Body of pancreas (tissue), 4 donors: ENCODE measurements around the gene C1orf53. TPM values are rescaled to one million over a fixed set of nuclear protein-coding genes. Genes with fewer than 3 reads are reported as not detected.

Experiments used
- ATAC-seq: fragments of 150-250 bp; one replicate; pipeline ENCODE4 v1.9.1; 2016
- DNase-seq, 4 donors: peaks; one replicate each; pipeline ENCODE4 v3.0.0-alpha.2; 2019
- H3K27ac ChIP-seq, 4 donors: fragments of 200-600 bp; sonication (generic); 1 replicate in 3 of 4; 2 replicates in 1 of 4; pipeline versions ENCODE4 v1.5.1 to v1.6.1; 2016 to 2019; ENCODE audit warnings: mild to moderate bottlenecking in 1 of 4, mixed read lengths in 1 of 4, moderate library complexity in 1 of 4
- H3K27me3 ChIP-seq, 2 donors: fragments of 200-600 bp; sonication (generic); one replicate each; pipeline ENCODE4 v1.6.0; 2016; ENCODE audit warnings: mild to moderate bottlenecking in 1 of 2
- H3K36me3 ChIP-seq, 2 donors: fragments of 200-600 bp; sonication (generic); replicated peaks in 1 of 2; 2 replicates each; pipeline ENCODE4 v1.5.1; 2016; ENCODE audit warnings: low read depth in 2 of 2; ENCODE audit not compliant: insufficient read depth in 1 of 2
- H3K4me1 ChIP-seq: fragments of 200-600 bp; sonication (generic); one replicate; pipeline ENCODE4 v1.6.0; 2016
- H3K4me3 ChIP-seq, 2 donors: fragments of 200-600 bp; sonication (generic); 1 replicate in 1 of 2; 2 replicates in 1 of 2; pipeline ENCODE4 v1.5.1; 2016 to 2019
- H3K9me3 ChIP-seq, 3 donors: fragments of 200-600 bp; sonication (generic); 1 replicate in 2 of 3; 2 replicates in 1 of 3; pipeline ENCODE4 v1.5.1; 2016
- CTCF ChIP-seq, 7 experiments: fragments of 450-650 bp in 4 of 7; fragments of 200-600 bp in 3 of 7; sonication (generic) in 3 of 7; IDR thresholded peaks; one replicate each; pipeline ENCODE4 v1.5.1; 2016 to 2019; ENCODE audit warnings: antibody characterized with exemption in 7 of 7
- POLR2A ChIP-seq, 3 donors: fragments of 450-650 bp; IDR thresholded peaks; one replicate each; pipeline ENCODE4 v1.6.1; 2016; ENCODE audit warnings: antibody characterized with exemption in 3 of 3, mild to moderate bottlenecking in 2 of 3
- WGBS, 2 donors: methylation state at CpG; one replicate each; pipeline ENCODE4 v1.1.5; 2017; 5-methylcytosine and 5-hydroxymethylcytosine counted together
- intact Hi-C: fragments of 100-400 bp; cut with DNase I; formaldehyde crosslinking; loops from one replicate; pipeline ENCODE4 v1.15.1; 2023
- total RNA-seq, 2 donors: library from RNA; depleted of rRNA; stranded (reverse); fragments of >200 nt; gene quantifications; one replicate each; pipeline ENCODE4 v1.1.0, GENCODE V29; 2016

Gene C1orf53
- total RNA-seq, 2 donors from 2014 or later: 2.1 to 3.6 TPM

- DNase-seq (no peak), ATAC-seq (no peak)
- H3K36me3 ChIP-seq: no peaks in the 10 kb centered on the region
- no peaks in the 10 kb centered on the region for H3K9me3 ChIP-seq
- intact Hi-C loops: no loop called here
- no peak overlapping the region for H3K4me3 ChIP-seq
- 12 to 13% methylated on average over 19 of the region's 19 CpGs for WGBS, 2 donors
- peaks cover 0 to 58% of the 10 kb centered on the region in 2 donors for H3K27me3 ChIP-seq
- peaks cover 55% of the 10 kb centered on the region for H3K4me1 ChIP-seq
- no peak overlapping the region for H3K27ac ChIP-seq
- TF ChIP-seq POLR2A (IDR thresholded peaks at IDR 0.05): no peak
- no peak for TF ChIP-seq CTCF (IDR thresholded peaks at IDR 0.05)
Observed at GRCh38 chr1:197920414-197921117, 18.1 kb downstream of the C1orf53 start.

- DNase-seq (no peak), ATAC-seq (no peak)
- H3K4me3 ChIP-seq: no peak overlapping the region
- WGBS, 2 donors: 30 to 56% methylated on average over 23 to 27 of the region's 33 CpGs
- peaks cover 0 to 50% of the 10 kb centered on the region in 2 donors for H3K27me3 ChIP-seq
- peaks cover 46% of the 10 kb centered on the region for H3K4me1 ChIP-seq
- no peaks in the 10 kb centered on the region for H3K36me3 ChIP-seq
- no peak overlapping the region for H3K27ac ChIP-seq
- H3K9me3 ChIP-seq: no peaks in the 10 kb centered on the region
- intact Hi-C loops: no loop called here
- TF ChIP-seq CTCF (IDR thresholded peaks at IDR 0.05): no peak
- no peak for TF ChIP-seq POLR2A (IDR thresholded peaks at IDR 0.05)
Observed at GRCh38 chr1:197921235-197922069, 19.0 kb downstream of the C1orf53 start.

GRCh38 chr1:197922070-197922390 is 19.6 kb downstream of the C1orf53 start:
- 75 to 78% methylated on average over 2 of the region's 2 CpGs for WGBS, 2 donors
- H3K27ac ChIP-seq: no peak overlapping the region
- ATAC-seq (no peak), DNase-seq (no peak)
- TF ChIP-seq POLR2A (IDR thresholded peaks at IDR 0.05) (no peak), CTCF (IDR thresholded peaks at IDR 0.05) (no peak)
- peaks cover 0 to 44% of the 10 kb centered on the region in 2 donors for H3K27me3 ChIP-seq
- no peaks in the 10 kb centered on the region for H3K36me3 ChIP-seq
- no peak overlapping the region for H3K4me3 ChIP-seq
- H3K4me1 ChIP-seq: peaks cover 40% of the 10 kb centered on the region
- H3K9me3 ChIP-seq: no peaks in the 10 kb centered on the region
- intact Hi-C loops: no loop called here

GRCh38 chr1:197923038-197923437 is 20.6 kb downstream of the C1orf53 start:
- Histone ChIP-seq H3K4me1 (peaks cover 37% of the 10 kb centered on the region), H3K36me3 (no peaks in the 10 kb centered on the region), H3K27me3 (peaks cover 0 to 37% of the 10 kb centered on the region in 2 donors), H3K4me3 (no peak overlapping the region), H3K27ac (no peak overlapping the region), H3K9me3 (no peaks in the 10 kb centered on the region)
- ATAC-seq (no peak), DNase-seq (no peak)
- intact Hi-C loops: no loop called here
- no peak for TF ChIP-seq CTCF (IDR thresholded peaks at IDR 0.05)
- TF ChIP-seq POLR2A (IDR thresholded peaks at IDR 0.05): no peak
- WGBS, 2 donors: 80 to 84% methylated on average over 12 of the region's 12 CpGs
